ENCODE results near the gene P4HA1. TPM values are rescaled to one million over a fixed set of nuclear protein-coding genes. Genes with fewer than 3 reads are reported as not detected.

P4HA1 gene
- total RNA-seq, 2 donors from 2014 or later: 24.4 to 37.0 TPM

Other genes starting within 250 kb of the P4HA1 start
- gene OIT3, start 203.1 kb downstream of the P4HA1 start, total RNA-seq: not detected
- not detected for gene PLA2G12B, start 142.1 kb downstream of the P4HA1 start, total RNA-seq
- gene NUDT13, start 13.6 kb upstream of the P4HA1 start, total RNA-seq: under 1 TPM; 0.56 to 0.68 TPM
- gene ECD, start 71.1 kb upstream of the P4HA1 start, total RNA-seq: 10 to 100 TPM; 34.8 to 39.2 TPM
- gene FAM149B1, start 71.3 kb upstream of the P4HA1 start, total RNA-seq: 10 to 100 TPM in 1 of 2 donors, 1 to 10 TPM in 1; 9.0 to 13.1 TPM
- gene DNAJC9, start 150.4 kb upstream of the P4HA1 start, total RNA-seq: 10 to 100 TPM; 13.9 to 17.8 TPM
- gene MRPS16, start 155.8 kb upstream of the P4HA1 start, total RNA-seq: 10 to 100 TPM; 29.3 to 41.2 TPM

Data from thoracic aorta (tissue), 2 donors.